GM19452 (cell line): Measurements from ENCODE around the gene SCAPER.
"Not testable (repeated sequence)": the region's sequence is repeated elsewhere in the genome, so short reads cannot be mapped to it uniquely, and the experiment has no call there.

Source experiments
- ATAC-seq: cut with Tn5 transposase; IDR thresholded peaks from one replicate; pipeline ENCODE4 v1.9.1; 2021; ENCODE audit not compliant: unreplicated experiment

SCAPER gene

DNA sequence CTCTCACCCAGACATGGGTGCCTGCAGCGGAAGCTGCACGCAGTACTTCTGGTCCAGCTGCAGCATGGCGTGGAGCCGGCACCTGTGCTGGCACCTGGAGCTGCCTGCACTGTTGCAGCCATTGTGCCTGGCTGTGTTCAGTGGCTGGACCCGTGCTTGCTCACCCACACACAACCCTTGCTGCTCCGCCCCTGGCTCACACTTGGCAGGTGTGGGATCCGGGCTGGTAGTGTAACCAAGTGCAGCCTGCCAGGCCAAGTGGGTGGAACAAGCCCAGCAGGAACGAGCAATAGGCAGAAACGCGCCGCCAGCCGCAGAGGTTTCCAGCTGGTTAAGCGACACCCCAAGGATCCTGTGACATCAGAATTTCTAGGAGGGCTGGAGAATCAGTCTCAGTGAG, 11.2 kb upstream of the SCAPER start:
- ATAC-seq: no peak

DNA sequence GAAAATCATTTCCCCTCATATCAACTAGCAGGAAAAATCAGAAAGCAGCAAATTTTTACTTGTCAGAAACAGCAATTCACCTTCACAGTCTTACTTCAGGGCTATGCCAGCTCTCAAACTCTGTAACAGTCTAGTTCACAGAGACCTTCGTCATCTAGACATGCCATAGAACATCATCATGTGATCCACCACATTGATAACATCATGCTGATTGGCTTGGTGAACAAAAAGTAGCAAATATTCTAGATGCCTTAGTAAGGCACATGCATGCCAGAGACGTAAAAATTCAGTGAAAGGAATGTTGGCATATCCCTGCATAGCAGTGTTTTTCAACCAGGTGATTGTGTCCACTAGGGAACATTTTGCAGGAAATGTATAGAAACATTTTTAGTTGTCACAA, 8.6 kb upstream of the SCAPER start:
- no peak for ATAC-seq

DNA sequence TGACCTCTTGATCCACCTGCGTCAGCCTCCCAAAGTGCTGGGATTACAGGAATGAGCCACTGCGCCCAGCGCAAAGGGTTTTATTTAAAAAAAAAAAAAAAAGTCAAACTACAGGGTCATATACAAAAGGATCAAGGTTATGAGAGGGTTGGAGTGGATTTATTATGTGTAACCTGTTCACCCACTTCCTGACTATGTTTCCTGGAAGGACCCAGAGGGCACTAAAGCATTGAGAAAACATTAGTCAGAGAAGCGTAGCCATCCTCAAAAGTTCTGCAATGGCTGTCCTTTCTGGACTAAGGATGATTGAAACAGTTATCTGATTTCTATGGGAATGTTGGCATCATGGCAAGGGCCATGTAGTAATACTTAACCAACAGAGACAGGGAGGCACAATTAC, 7.3 kb upstream of the SCAPER start:
- no peak for ATAC-seq

DNA sequence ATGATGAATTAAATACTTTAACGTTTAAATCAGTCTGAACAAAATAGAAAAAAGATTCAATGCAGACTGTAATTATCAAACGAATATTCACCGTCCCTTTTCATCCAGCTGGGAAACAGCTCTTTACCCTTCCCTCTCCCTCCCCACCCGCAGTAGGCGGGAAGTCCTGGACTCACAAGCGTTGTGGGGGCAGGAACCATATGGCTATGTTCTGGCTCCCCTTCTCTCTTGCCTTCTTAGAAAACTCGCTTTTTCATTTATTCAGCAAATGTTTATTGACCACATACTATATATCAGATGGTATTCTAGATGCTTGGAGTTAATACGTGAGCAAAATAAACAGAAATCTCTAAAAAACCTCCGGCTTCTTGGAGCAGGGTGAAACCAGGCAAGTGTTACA, 715 bp upstream of the SCAPER start:
- no peak for ATAC-seq

DNA sequence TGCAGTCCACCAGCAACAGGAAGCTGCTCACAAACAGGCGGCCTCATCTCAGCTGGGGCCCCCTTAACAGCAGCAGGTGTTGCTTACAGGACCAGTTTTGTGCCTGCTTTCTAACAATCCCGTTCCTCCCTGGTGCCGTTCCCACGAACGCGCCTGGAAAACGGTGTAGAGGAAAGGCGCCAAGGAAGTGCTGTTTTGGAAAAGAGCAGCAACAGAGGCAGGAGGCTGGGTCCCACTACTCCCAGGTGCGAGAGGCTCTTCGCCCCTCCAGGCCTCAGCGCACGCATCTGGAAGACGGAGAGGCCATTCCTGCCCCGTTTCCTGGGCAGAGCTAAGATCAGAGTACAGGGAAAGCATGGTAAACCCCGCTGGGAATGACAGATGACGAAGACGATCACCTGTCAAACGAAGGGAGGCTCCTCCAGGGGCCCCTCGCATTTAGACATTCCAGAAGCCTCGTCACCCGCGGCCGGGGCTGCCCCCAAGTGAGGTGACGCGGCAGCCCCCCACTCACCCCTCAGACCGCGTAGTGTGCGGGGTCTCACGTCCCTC, 603 bp downstream of the SCAPER start:
- ATAC-seq: no peak

DNA sequence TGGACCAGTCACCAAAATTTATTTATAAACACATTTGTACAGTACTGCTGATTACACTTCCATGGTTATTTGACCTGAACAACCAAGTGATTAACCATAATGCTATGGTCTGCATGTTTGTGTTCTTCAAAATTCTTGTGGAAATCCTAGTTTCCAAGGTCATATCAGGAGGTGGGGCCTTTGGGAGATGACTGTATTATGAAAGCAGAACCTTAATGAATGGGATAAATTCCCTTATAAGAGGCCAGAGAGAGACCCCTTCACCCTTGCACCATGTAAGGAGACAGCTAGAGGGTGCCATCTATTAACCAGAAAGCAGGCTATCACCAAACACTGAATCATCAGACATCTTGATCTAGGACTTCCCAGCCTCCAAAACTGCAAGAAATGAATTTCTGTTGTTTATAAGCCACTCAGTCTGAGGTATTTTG, 1.9 kb downstream of the SCAPER start:
- no peak for ATAC-seq

DNA sequence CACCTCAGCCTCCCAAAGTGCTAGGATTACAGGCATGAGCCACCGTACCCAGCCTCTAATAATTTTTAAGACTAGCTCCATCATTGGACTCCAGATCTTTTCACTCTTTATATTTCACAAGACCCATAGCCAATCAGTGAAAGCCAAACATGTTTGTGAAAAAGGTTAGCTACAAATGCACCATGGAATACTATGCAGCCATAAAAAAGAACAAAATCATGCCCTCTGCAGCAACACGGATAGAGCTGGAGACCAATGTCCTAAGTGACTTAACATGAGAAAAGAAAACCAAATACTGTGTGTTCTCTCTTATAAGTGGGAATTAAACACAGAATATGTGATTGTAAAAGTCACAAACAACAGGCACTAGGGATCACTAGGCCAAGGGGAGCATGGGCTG, 3.2 kb downstream of the SCAPER start:
- no peak for ATAC-seq

DNA sequence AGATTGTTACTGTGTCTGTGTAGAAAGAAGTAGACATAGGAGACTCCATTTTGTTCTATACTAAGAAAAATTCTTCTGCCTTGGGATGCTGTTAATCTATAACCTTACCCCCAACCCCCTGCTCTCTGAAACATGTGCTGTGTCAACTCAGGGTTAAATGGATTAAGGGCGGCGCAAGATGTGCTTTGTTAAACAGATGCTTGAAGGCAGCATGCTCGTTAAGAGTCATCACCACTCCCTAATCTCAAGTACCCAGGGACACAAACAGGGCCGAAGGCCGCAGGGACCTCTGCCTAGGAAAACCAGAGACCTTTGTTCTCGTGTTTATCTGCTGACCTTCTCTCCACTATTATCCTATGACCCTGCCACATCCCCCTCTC, 5.2 kb downstream of the SCAPER start:
- not testable (repeated sequence) for ATAC-seq

DNA sequence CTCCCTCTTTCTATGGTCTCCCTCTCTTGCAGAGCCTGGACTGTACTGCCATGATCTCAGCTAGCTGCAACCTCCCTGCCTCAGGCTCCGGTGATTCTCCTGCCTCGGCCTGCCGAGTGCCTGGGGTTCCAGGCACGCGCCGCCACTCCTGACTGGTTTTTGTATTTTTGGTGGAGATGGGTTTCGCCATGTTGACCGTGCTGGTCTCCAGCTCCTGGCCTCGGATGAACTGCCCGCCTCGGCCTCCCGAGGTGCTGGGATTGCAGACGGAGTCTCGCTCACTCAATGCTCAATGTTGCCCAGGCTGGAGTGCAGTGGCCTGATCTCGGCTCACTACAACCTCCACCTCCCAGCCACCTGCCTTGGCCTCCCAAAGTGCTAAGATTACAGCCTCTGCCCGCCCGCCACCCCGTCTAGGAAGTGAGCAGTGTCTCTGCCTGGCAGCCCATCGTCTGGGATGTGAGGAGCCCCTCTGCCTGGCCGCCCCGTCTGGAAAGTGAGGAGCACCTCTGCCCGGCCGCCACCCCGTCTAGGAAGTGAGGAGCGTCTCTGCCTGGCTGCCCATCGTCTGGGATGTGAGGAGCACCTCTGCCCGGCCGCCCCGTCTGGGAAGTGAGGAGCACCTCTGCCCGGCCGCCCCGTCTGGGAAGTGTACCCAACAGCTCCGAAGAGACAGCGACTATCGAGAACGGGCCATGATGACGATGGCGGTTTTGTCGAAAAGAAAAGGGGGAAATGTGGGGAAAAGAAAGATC, 5.8 kb downstream of the SCAPER start:
- ATAC-seq: not testable (repeated sequence)

DNA sequence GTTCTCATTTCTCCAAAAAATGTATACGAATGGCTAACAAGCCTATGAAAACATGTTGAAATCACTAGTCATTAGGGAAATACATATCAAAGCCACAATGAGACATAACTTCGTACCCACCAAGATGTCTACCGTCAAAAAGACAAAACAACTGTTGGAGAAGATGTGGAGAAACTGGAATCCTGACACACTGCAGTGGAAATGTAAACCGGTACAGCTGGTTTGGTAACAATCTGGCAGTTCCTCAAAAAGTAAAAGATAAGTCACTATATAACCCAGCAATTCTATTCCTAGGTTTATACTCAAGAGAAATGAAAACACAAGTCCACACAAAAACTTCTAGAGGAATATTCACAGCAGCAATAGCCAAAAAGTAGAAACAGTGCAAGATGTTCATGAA, 7.0 kb downstream of the SCAPER start:
- no peak for ATAC-seq

DNA sequence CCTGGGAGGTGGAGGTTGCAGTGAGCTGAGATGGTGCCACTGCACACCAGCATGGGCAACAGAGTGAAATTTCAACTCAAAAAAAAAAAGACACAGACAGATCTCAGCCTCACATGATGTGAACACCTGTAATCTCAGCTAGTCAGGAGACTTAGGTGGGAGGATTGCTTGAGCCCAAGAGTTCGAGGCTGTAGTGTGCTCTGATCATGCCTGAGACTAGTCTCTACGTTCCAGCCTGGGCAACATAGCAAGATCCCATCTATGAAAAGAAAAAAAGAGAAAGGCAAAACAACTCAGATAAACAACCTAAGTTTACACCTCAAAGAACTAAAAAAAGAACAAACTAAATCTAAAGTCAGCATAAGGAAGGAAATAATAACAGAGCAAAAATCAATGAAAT, 11.0 kb downstream of the SCAPER start:
- no peak for ATAC-seq

DNA sequence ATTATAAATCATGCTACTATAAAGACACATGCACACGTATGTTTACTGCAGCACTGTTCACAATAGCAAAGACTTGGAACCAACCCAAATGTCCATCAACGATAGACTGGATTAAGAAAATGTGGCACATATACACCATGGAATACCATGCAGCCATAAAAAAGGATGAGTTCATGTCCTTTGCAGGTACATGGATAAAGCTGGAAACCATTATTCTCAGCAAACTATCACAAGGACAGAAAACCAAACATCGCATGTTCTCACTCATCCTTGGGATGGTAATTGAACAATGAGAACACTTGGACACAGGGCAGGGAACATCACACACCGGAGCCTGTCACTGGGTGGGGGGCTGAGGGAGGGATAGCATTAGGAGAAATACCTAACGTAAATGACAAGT, 12.3 kb downstream of the SCAPER start:
- not testable (repeated sequence) for ATAC-seq

DNA sequence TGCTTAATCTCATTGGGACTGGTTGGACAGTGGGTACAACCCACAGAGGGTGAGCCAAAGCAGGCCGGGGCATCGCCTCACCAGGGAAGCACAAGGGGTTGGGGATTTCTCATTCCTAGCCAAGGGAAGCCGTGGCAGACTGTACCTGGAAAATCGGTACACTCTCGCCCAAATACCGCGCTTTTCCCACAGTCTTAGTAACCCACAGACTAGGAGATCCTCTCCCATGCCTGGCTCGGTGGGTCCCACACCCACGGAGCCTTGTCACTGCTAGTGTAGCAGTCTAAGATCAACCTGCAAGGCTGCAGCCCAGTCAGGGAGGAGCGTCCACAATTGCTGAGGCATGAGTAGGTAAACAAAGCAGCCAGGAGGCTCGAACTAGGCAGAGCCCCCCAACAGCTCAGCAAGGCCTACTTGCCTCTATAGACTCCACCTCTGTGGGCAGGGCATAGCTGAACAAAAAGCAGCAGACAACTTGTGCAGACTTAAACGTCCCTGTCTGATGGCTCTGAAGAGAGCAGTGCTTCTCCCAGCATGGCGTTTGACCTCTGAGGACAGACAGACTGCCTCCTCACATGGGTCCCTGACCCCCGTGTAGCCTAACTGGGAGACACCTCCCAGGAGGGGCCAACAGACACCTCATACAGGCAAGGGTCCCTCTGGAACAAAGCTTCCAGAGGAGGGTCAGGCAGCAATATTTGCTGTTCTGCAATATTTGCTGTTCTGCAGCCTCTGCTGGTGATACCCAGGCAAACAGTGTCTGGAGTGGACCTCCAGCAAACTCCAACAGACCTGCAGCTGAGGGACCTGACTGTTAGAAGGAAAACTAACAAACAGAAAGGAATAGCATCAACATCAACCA, 17.6 kb downstream of the SCAPER start:
- not testable (repeated sequence) for ATAC-seq

DNA sequence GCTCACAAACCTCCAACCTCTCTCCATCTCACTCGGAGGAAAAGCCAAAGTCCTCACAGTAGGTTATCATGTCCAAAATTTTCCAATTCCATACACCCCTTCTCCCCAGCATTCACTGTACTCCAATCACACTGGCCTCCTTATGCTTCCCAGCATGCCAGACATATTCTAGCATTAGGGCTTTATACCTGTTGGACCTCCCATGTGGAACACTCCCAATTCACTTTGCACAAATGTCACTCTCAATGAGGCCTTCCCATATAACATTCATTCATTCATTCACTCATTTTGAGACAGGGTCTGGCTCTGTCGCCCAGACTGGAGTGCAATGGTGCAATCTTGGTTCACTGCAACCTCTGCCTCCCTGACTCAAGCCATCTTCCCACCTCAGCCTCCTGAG, 19.9 kb downstream of the SCAPER start:
- no peak for ATAC-seq

DNA sequence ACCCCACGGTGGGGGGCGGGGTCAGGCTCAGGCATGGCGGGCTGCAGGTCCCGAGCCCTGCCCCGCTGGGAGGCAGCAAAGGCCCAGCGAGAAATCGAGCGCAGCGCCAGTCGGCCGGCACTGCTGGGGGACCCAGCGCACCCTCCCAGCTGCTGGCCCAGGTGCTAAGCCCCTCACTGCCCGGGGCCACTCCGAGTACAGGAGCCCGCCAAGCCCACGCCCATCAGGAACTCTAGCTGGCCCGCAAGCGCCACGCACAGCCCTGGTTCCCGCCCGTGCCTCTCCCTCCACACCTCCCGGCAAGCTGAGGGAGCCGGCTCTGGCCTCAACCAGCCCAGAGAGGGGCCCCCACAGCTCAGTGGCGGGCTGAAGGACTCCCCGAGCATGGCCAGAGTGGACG, 29.2 kb downstream of the SCAPER start:
- ATAC-seq: no peak

DNA sequence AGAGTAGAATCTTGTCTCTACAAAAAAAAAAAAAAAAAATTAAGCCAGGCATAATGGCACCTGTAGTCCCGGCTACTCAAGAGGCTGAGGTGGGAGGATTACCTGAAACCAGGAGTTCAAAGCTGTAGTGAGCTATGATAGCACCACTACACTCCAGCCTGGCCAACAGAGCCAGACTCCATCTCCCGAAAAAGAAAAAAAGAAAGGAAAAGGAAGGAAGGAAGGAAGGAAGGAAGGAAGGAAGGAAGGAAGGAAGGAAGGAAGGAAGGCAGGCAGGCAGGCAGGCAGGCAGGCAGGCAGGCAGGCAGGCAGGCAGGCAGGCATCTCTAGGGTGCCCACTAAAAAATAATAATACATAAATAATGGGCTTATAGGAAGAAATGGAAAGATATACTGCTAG, 32.1 kb downstream of the SCAPER start:
- not testable (repeated sequence) for ATAC-seq

DNA sequence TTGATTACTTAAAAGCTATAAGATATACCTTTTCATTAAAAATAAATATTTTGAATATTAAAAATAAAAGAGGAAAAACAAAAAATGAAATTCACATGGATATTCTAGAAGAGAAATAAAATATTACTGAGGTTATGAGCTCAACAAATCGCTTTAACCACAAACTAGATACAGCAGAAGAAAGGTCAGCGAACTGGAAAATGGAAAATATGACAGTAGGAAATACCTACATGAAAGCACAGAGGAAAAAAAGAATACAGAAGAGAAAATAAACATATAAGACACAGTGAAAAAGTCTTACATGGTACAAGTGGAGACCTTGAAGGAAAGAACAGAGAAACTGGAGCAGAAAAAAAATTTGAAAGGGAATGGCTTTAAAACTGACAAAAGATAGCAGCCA, 33.2 kb downstream of the SCAPER start:
- no peak for ATAC-seq

DNA sequence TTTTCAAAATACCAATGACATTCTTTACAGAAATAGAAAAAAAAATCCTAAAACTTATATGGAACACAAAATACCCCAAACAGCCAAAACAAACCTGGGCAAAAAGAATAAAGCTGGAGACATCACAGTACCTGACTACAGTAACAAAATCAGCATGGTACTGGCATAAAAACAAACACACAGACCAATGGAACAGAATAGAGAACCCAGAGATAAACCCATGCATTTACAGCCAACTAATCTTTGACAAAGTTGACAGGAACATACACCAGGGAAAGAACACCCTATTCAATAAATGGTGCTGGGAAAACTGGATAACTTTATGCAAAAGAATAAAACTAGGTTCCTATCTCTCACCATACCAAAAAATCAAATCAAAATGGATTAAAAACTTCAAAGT, 36.4 kb downstream of the SCAPER start:
- ATAC-seq: no peak

DNA sequence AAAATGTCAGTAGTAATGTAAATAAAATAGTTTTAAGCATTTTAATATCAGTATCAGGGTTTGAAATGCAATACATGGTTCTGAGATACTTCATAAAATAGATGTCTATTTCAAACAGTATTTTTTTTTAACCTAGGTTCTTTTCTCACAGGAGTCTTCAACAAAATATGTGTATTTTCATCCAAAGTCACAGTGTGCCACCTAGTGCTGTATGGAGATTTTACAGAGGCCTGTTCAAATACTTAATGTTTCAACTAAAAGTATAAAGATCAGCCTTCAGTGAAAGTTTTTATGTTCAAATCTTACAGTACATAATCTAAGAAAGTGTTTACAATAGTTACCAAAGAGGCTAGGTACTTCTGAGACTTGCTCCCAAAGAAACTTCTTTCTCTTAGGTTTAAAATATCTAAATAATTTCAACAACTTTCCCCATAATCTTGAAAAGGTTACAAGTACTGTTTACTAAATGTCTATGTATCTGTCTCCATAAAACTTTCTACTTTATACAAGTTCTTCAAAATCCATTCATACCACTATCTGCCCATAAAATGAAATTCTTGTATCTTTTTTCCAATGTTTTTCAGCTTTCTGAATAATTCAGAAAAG, 38.3 kb downstream of the SCAPER start:
- no peak for ATAC-seq

DNA sequence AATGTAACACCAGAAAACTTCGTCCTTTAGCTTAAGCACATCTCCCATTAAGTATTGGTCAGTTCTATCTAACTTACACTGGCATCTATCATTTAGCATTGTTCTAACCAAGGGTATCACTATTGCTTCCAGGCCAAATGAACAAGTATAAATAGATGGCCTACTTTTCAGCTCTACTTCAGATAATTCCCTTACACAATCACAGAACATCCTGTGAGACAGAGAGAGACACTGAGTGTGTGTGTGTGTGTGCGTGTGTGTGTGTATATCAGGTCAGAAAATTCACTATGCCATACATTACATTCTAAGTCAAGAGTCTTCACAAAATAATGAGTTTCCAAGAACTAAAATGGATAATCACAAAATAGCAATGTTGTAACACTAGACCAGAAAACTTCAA, 39.1 kb downstream of the SCAPER start:
- no peak for ATAC-seq

DNA sequence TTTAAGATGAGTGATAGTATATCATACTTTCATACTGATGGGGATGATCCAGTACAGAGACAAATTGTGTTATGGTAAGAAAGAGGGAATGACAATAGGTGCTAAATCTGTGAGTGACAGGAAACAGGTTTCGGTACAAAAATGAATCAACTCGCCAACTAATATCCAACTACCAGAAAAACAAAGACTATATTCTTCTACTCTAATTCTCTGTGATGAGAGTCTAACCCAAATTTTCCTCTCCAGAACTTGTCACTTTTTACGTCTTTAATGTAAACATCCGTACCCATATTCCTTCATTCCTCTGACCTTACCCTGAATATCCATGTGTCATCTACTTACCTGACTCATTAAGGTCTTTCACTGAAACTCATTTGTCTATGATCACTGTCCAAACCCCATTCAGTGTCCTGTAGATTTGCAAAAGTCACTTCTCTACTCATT, 39.6 kb downstream of the SCAPER start:
- ATAC-seq: no peak

DNA sequence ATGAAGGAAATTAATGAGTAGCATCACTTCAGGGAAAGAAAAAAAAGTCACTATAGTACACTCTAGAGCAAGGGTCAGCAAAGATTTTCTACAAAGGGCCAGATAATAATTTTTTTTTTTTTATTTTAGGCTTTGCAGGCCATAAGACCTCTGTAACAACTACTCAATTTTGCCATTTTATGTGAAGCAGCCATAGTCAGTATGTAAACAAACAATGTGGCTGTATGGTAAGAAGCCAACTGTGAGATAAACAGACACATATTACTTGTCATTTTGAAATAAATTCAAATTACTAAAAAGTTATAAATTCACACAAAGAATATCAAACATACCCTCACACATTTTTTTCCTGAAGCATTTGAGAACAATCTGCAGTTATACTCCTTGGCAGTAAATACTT, 40.6 kb downstream of the SCAPER start:
- ATAC-seq: no peak
